ENCODE measurements around the gene PPP1R16B.

Gene PPP1R16B

GRCh38 chr20:38805502-38805957 is at the start of gene PPP1R16B:
Gene PPP1R16B, plus strand, starts transcription at chr20:38805697. Its CDS starts 30,229 bp downstream, at chr20:38835926.
- peak; percentile 70 for DNase-seq (ENCODE audit: low spot score)

- DNase-seq (ENCODE audit: low spot score), result no peak
These were observed 48.2 kb upstream of the PPP1R16B start for GRCh38 chr20:38757145-38757775.

- no peak for DNase-seq (ENCODE audit: low spot score)
These were observed 46.4 kb upstream of the PPP1R16B start for GRCh38 chr20:38759106-38759505.

- no peak for DNase-seq (ENCODE audit: low spot score)
These were observed 44.5 kb upstream of the PPP1R16B start for GRCh38 chr20:38760978-38761377.

GRCh38 chr20:38762174-38762573 is 43.3 kb upstream of the PPP1R16B start:
- DNase-seq (ENCODE audit: low spot score), result no peak

- no peak for DNase-seq (ENCODE audit: low spot score)
These were observed 41.9 kb upstream of the PPP1R16B start for GRCh38 chr20:38763616-38764015.

GRCh38 chr20:38764567-38765318 is 40.8 kb upstream of the PPP1R16B start:
- peak; percentile 21 for DNase-seq (ENCODE audit: low spot score)

- no peak for DNase-seq (ENCODE audit: low spot score)
These were observed 39.4 kb upstream of the PPP1R16B start for GRCh38 chr20:38766071-38766470.

GRCh38 chr20:38769376-38770295 is 35.9 kb upstream of the PPP1R16B start:
- DNase-seq (ENCODE audit: low spot score), result no peak

- DNase-seq (ENCODE audit: low spot score), result no peak
These were observed 35.0 kb upstream of the PPP1R16B start for GRCh38 chr20:38770546-38770945.

- no peak for DNase-seq (ENCODE audit: low spot score)
These were observed 34.5 kb upstream of the PPP1R16B start for GRCh38 chr20:38770970-38771369.

GRCh38 chr20:38771621-38772020 is 33.9 kb upstream of the PPP1R16B start:
- DNase-seq (ENCODE audit: low spot score), result no peak

- no peak for DNase-seq (ENCODE audit: low spot score)
These were observed 31.3 kb upstream of the PPP1R16B start for GRCh38 chr20:38774167-38774566.

GRCh38 chr20:38776363-38776762 is 29.1 kb upstream of the PPP1R16B start:
- DNase-seq (ENCODE audit: low spot score), result peak; percentile 46

GRCh38 chr20:38779247-38780097 is 26.0 kb upstream of the PPP1R16B start:
- DNase-seq (ENCODE audit: low spot score), result no peak

- DNase-seq (ENCODE audit: low spot score), result no peak
These were observed 23.2 kb upstream of the PPP1R16B start for GRCh38 chr20:38782275-38782674.

- DNase-seq (ENCODE audit: low spot score), result no peak
These were observed 17.6 kb upstream of the PPP1R16B start for GRCh38 chr20:38787870-38788269.

- DNase-seq (ENCODE audit: low spot score), result no peak
These were observed 15.8 kb upstream of the PPP1R16B start for GRCh38 chr20:38789503-38790199.

GRCh38 chr20:38790200-38791053 is 15.1 kb upstream of the PPP1R16B start:
- DNase-seq (ENCODE audit: low spot score), result peak; percentile 48

- no peak for DNase-seq (ENCODE audit: low spot score)
These were observed 14.2 kb upstream of the PPP1R16B start for GRCh38 chr20:38791291-38791690.
